Central memory CD4-positive, alpha-beta T cell (primary cell): ENCODE results near the gene PDE7B.

ENCODE experiments used
- DNase-seq: peaks from one replicate; pipeline ENCODE4 v3.0.0; 2022

Gene PDE7B

DNA sequence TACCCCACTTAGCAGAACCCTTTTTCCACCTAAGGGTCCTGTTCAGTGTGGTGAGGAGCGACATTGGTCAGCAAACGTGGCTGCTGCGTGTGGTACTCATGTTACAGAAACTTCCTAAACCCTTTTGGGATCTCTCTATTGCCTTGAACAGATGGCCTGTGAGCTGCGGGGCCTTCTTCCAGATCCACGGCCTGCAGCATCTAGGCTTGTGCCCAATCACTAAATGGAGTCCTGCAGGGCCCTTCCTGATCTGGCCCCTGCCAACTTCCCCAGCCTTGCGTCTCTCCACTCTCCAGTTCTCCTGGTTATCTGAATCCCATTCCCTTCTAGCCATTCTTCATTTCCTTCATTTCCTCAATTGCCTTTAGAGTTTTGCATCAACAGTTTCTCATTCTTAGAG, 85.6 kb downstream of the PDE7B start:
- no peak for DNase-seq

DNA sequence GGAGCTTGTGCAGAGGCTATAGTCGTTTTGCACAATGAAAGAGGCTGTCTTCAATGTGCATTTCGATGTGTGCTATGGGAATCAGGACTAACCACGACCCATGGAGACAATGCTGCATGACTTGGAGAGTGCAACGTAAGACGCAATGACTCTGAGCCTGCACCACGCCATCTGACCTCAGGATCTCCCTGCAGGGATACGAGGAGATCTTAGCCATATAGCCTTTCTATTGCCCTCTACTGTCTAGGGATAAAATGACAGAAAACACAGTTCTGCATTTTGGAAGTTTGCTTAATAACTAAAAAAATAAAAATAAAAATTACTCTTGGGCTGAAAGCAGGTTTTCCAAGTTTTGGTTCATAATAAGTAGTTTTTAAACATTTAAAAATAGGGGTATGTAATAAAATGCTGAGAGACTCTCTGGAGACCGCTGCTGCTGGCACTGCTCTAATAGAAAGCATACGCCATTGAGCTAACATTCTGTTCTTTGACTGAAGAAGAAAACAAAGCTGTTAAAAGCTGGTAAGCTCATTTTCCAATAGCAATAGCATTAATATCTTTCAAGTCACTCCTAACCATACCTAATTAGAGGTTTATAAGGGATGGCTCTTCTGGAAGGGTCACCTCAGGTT, 87.2 kb downstream of the PDE7B start:
- DNase-seq, result no peak

DNA sequence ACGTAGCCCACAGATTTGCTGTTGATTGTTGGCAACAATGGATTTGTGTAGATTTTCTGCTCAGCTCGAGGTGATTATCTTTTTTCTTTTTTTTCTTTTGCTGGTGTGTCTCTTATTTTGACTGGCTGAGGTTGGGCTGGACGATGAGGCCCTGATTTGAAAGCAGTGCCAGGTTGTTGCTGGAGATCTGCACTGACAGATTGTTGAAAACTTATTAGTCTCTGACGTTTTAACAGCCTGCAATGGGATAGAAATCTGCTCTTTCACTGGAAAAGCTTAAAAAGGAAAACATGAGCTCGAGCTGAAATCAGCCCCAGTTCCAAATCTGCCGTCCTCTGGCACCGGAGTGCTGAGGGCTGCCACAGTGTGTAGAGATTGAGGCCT, 87.7 kb downstream of the PDE7B start:
- no peak for DNase-seq

DNA sequence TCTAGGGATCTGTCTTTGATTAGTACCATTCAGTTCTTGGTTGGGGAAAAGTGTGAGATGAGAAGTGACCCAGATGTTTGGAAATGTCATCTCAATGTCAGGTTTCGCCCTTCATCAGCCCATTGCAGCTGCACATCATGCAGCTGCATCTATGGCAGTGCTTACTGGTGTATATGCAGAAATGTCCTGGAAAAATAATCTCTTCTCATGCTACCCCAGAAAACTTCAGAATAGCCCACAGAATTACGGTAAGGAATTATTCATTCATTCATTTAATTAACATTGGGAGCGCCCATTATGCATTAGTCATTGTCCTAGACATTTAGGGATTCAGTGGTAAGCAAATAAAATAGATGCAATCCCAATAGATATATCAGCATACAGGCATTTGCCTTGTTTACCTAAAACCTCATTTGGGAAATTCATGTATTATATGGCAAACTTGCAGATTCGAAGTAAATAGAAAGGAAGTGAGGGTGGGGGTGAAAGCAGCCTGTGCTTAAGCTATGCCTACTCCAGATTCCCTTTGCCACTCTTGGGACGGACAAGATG, 89.2 kb downstream of the PDE7B start:
- DNase-seq, result no peak

DNA sequence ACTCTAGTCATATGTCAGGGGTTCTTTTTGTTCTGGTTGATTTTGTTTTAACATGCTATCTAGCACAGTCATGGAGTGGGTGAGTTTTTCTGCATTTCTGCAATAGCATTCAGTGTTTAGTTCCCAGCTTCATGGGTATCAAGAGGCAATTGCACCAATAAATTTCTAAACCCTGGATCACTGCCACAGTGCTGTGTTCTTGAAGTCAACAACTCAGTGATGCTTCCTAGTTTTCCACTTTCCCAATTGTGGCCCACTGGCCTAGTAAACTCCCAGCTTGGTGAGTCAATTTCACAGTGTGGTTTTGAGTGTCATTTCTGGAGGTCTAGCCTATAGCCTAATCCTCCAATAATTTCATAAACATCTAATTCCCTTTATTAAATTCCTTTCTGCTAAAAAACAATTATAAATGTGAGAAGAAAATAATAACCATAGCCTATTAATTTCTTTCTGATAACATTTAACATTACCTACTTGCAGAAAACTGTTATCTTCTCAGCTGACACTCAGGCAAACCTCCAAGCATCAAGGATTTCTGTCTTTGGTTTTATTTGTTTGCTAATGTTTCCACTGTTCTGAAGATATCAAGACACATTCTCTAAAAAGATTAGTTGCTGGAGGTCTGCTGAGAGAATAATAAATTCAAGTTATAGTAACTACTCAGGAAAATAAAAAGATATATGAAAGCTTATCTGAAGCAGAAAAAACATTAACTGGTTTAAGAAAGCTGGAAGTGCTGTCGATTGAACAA, 89.9 kb downstream of the PDE7B start:
- no peak for DNase-seq

DNA sequence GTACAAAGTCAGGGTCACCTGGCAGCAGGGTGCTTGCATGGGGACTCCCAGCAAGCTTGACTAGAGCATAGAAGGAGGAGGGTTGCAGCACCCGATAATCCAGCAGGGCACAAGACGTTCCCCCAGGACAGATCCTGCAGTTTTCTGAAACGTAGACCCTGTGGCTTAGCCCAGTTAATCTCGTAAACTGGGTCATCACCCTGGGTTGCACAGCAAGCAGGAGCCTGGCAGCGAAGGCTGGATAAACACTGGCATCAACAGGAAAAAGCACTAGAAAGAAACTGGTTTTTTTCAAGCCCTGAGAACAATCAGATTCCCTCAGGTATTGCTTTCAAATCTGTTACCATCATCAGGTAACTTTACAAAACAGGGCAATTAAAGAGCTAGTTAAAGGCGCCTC, 92.6 kb downstream of the PDE7B start:
- DNase-seq, result no peak

DNA sequence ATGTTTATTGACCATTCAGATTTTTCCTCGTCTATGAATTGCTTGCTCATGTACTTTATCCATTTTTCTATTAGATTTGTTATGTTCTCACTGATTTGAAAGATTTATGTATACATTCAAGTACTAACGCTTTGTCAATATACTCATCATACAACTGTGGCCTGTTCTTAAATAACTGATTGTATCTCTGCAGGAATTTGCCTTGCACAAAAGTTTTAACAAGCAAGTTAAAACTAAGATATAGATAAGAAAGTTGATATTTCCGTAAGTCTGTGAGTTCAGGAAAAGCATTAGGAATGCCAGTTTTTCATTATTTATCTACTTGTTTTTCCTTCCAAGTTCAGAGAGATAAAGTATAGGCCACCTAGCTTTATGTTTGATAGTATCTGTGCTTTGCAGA, 95.2 kb downstream of the PDE7B start:
- DNase-seq, result no peak

DNA sequence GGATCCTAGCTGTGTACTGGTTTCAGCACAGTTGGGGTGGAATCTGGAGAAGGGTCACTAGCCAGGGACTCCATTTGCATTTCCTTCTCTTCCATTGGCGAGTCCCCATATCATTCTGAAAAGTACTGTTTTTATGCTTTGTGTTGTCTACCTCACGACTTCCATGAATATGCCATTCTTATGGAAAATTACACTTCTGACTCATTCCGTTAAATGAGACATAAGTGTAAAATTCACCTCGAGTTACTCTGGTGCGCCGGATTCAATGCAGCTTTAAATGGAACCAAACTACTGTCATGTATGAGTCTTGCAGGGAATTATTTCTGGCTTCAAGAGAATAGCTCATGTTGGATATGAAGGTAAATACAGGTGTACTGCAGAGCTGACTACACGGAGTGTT, 99.2 kb downstream of the PDE7B start:
- DNase-seq, result no peak

DNA sequence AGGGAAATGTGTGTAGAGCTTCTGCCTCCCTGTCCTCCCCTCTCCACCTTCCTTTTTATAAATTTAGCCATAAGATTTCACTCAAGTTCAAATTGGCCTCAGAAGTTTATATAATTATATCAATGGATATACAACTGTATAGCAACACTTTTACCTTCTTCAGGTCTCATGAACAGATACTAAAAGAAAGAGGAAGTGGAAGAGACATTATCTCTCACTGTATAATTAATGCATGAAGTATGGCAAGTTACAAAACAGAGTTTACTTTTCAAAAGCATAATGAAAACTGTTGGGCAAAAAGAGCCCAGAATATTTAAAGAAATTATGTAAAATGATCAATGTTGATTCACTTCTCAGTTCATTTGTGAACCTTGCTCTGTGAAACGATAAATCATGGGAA, 99.7 kb downstream of the PDE7B start:
- DNase-seq, result no peak

DNA sequence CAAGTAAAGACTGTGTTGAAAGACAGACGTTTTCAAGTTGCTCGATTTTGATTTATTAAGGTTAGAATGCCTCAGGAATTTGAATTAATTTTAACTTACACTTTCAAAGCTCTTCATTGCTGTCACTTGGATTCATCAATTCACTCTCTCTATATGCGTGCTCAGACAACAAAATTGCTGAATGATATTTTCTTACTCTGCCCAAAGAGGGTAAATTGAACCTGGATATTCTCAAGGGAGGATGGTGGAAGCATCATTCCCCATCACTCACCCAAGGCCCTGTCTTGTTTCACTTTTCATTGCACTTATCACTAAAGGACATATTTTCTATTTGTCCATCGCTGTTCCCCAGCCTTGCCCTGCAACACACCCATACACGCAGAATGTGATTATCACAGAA, 102.3 kb downstream of the PDE7B start:
- DNase-seq, result no peak

DNA sequence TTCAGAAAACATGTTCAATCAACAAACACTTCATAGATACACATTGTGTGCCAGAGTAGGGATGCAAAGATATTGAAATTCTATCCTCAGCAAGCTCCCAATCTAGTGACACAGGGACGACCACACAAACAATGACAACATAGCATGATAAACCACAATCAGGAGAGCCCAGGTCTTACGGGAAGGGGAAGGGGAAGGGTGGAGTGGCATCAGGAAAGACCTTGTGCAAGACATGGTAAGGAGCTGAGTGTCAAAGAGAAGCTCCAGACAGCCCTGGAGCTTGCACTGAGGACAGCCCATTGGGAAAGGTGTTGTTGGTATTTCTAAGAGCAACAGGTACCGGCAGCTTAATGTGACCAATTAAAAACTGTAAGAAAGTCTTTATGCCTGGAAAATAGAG, 103.6 kb downstream of the PDE7B start:
- DNase-seq, result no peak

DNA sequence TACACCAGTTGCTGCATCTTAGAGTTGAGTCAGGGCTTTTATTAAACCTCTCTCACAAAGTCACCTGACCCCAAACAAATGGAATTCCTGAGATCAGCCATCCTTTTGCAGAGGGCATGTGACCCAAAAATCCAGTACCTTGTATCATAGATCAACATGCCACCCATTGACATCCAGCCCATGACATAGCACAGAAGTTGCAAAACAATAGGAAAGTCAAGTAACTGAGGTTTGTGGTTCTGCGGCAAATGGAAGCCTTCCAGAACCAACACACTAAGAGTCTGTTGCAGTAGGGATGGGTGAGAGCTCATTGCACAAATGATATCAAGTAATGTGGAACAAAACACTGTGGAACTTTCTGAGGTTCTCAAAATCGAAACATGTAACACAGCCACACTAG, 111.2 kb downstream of the PDE7B start:
- no peak for DNase-seq

DNA sequence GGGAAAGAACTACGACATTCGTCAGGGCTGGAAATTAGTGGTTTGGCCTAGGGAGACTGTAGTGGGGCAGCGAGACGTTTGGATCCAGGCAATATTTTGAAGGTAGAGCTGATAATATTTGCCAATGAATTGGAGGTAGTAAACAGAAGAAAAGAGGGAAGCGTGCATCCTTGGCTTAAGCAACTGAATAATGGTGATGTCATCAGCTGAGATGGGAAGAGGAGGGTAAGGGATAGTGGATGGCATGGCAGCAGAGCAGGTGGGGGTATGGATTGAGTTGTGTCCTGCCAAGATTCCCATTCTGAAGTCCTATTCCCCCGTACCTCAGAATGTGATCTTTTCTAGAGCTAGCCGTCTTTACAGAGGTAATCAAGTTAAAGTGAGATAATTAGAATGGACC, 119.2 kb downstream of the PDE7B start:
- no peak for DNase-seq

DNA sequence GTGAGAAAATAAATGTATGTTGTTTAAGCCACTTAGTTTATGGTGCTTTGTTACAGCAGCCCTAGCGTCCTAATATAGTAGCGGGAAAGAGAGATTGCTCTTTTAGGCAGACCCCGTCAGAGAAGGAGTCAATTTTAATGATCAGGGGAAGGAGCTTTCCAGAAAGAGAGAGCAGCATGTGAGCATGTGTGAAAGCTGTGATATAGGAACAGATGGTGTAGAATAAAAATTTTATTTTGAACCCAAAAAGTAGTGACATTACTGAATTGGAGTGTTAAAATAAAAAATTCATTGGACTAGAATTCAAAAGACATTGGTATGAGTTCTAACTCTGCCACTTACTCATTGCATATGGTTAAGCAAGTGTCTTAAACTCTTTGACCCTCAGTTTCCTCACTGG, 119.8 kb downstream of the PDE7B start:
- DNase-seq, result no peak

DNA sequence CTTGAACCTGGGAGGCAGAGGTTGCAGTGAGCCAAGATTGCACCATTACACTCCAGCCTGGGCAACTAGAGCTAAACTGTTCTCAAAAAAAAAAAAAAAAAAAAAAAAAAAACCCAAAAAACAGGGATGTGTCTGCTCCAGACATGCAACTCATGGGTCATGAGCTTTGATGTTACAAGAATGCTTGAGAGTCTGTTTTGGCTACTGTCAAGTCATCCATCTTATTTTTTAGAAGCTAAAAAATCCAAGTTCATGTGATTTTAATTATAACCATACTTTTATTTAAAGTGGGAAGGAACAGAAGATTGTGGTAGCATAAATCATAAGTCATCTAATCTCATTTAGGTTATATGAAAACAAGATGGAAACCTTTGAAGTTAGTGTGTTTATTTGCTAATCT, 120.6 kb downstream of the PDE7B start:
- no peak for DNase-seq

DNA sequence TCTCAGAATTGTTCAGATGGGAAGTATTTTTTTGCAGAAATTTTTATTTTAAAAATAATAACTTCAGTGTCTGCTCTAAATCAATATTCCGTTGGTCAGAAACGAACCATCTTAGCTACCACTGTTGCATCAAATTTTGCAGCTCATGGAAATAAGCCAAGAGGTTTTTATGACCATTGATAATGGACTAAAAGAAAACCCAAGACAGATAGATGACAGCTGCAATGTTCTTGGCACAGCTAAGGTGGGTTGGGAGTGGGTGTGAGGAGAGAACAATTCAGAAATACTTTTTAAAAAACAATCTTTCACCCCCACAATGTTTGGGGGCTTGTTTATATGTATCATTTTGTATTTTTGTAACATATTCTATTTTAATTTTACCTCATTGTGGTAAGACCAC, 121.1 kb downstream of the PDE7B start:
- DNase-seq, result no peak

DNA sequence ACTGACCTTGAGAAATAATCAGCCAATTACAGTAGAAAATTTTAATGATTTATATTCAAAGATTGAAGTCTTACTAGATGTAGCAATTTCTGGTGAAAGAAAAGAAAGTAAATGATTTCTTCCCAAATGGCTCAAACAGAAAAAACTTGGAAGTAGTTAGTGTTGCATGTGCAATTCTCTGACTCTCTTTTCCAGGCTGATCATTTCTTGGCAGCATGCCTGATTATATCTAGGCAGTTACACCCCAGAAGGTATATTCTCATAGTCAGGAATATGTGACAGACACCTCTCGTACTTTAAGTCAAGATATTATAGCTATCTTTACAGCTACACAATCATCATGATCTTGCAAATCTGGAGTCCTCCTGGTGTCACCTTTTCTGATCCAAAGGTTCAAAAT, 122.9 kb downstream of the PDE7B start:
- DNase-seq, result no peak

DNA sequence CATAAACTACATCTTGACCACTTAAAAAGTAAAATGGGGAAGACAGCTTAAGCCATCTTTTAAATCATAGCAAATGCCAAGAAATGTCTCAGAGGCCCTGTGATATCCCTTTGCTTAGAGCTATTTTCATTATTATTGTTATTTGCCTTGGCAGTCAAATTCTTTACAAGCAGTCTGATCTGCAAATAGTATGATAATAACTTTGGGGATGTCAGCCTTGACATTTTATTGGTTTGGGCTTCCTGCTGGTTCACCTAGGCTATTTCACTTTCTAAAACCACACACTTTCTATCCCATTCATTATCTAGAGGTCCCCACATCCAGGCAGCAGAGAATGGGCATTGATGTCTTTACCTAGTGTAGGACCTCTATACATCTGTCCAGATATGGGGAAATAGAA, 125.1 kb downstream of the PDE7B start:
- no peak for DNase-seq

DNA sequence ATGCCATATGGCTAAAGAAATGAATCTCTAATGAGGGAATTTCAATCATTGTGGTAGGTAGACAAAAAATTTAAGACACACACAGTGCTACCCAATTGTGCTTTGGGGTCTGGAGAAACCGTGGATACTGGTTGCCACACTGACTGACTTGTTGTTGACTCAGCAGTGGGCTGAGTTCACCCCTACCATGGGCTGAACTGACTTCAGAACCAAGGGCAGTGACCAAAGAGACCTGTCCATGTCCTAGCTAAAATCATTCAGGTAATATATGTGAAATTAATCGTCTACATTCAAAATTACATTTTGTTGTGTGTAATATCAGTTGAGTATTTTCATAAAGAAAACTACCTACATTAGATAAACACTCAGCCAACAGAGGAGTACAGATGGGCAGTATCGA, 131.6 kb downstream of the PDE7B start:
- DNase-seq, result no peak

DNA sequence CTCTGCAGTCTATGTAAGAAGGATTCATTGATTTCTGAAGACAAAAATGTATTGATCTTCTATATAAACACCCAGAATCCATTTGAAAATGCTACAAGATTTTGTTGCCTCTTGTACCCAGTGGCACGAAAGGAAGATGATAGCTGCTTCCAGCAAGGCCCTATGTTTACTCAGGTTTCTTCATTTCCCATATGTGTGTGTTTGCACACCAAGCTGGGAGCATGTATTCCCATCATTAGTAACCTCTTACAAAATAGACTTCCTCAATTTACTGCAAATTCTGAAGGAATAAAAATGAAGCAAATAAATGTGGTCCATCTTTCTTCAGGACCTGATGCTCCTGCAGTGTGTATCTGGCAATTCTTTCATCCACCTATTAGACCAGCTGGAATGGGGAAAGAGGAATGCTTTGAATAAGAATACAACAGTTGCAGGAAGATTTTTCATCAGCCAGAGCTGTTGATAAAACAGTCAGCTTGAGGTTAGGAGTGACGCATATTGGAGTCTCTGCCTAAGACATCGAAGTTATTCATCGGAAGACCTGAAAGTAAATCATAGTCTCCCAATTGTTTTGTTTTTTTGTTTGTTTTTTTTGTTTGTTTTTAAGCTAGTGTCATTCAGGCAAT, 132.3 kb downstream of the PDE7B start:
- no peak for DNase-seq

DNA sequence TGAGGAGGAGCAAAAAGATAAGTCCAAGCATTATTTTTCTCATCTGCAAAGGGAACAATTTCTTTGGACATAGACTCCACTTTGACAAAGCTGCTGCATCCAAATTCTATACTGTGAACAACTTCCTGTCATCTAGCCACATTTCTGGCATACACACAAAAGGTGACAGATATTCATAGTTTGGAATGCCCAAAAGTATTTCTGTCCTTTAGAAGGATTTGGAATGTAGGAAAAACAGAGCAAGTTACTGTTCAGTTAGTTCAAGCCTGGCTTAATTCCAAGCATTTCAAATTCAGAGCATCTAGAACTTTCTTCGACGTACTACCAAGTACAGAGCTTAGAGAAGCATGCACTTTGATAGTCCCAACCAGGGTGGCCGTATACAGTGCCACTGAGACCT, 134.0 kb downstream of the PDE7B start:
- no peak for DNase-seq

DNA sequence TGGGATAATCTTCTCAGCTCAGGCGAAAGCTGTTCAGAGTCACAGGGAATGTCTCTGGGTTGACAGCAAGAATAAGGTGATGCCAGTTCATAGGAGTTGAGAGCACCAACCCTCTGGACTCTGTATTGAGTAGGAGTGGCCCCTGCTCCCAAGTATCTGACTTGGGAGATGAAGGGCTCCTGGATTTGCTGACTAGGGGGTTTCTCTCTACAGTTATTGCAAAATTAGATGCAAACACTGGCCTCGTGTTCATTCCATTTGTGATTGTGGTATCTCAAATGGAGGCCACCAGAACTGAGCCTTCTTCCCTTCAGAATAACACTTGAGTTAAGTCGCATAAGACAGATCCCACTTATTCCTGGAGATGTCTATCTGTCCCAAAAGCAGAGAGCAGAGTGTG, 135.7 kb downstream of the PDE7B start:
- DNase-seq, result no peak

DNA sequence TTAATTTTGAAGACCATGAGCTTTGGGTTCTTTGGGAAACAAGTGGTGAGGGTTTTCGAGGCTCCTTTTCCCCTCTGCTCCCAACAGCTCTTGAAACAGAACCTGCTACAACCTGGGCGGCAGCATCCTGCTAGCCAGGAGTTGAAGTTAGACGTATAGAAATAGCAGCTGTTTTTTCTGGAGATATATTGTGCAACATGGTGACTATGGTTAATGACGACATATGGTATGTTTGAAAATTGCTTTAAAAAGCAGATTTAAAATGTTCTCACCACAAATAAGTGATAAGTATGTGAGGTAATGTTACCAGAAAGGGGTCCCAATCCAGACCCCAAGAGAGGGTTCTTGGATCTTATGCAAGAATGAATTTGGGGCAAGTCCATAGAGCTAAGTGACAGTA, 138.9 kb downstream of the PDE7B start:
- DNase-seq, result no peak

DNA sequence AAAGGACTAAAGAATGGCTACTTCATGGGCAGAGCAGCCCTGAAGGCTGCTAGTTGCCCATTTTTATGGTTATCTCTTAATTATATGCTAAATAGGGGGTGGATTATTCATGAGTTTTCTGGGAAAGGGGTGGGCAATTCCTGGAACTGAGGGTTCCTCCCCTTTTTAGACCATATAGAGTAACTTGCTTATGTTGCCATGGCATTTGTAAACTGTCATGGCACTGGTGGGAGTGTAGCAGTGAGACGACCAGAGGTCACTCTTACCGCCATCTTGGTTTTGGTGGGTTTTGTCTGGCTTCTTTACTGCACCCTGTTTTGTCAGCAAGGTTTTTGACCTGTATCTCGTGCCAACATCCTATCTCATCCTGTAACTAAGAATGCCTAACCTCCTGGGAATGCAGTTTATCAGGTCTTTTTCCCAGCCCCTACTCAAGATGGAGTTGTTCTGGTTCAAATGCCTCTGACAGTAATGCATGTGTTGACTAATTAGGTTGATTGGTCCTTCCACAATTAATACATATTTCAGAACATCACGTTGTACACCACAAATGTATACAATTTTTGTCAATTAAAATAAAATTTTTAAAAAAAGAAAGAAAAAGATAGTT, 139.5 kb downstream of the PDE7B start:
- no peak for DNase-seq
